Measurements from ENCODE around the gene SLC35G4.

Gene SLC35G4

DNA sequence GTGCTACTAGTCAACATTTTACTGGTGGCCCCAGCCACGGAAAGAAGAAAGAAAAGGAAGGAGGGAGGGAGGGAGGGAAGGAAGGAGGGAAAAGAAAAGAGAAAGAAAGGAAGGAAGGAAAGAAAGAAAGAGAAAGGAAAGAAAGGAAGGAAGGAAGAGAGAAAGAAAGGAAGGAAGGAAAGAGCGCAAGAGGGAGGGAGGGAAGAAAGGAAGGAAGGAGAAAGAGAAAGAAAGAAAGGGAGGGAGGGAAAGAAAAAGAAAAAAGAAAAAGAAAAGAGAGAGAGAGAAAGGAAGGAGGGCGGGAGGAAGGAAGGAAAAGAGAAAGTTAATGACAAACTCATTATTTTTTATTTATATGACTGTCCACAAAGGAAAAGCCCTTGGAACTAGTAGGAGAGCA is 34.9 kb upstream of the SLC35G4 start:
- H3K4me2 ChIP-seq (ENCODE audit: low read length) = no peak overlapping the region
- no peaks in the 10 kb centered on the region for H4K20me1 ChIP-seq (ENCODE audit: insufficient read depth, low read length)
- no peaks in the 10 kb centered on the region for H3K79me2 ChIP-seq (ENCODE audit: low read length)
- no peaks in the 10 kb centered on the region for H3K9me3 ChIP-seq (ENCODE audit: insufficient read depth, low read length)
- H3K4me3 ChIP-seq (ENCODE audit: low read length) = no peak overlapping the region
- peaks cover 3% of the 10 kb centered on the region; the same call in 1 of the 2 replicates for H3K27me3 ChIP-seq (ENCODE audit: low read depth, low read length)
- TF ChIP-seq EZH2phosphoT487 (IDR thresholded peaks at IDR 0.05; ENCODE audit: low read depth) = no peak
- TF ChIP-seq CTCF (IDR thresholded peaks at IDR 0.05; ENCODE audit: low read depth, low read length) = no peak
- no peak overlapping the region for H3K27ac ChIP-seq (ENCODE audit: low read length)
- H3K36me3 ChIP-seq (replicated peaks; ENCODE audit: low read depth, low read length) = no peaks in the 10 kb centered on the region
- no peaks in the 10 kb centered on the region for H3K4me1 ChIP-seq (ENCODE audit: low read length)
- H3K9ac ChIP-seq (ENCODE audit: low read length) = no peak overlapping the region
- no peak overlapping the region for H2AFZ ChIP-seq (ENCODE audit: low read depth, low read length)

GRCh38 chr18:11577271-11578112 is 31.9 kb upstream of the SLC35G4 start:
- Histone ChIP-seq H3K9me3 (ENCODE audit: insufficient read depth, low read length) (no peaks in the 10 kb centered on the region), H3K27ac (ENCODE audit: low read length) (no peak overlapping the region), H3K9ac (ENCODE audit: low read length) (no peak overlapping the region), H2AFZ (ENCODE audit: low read depth, low read length) (no peak overlapping the region), H3K4me2 (ENCODE audit: low read length) (no peak overlapping the region), H4K20me1 (ENCODE audit: insufficient read depth, low read length) (no peaks in the 10 kb centered on the region), H3K4me3 (ENCODE audit: low read length) (no peak overlapping the region), H3K27me3 (ENCODE audit: low read depth, low read length) (0 out of 2 replicates have a peak, but pooled peaks cover 3% of the 10 kb centered on the region), H3K4me1 (ENCODE audit: low read length) (no peaks in the 10 kb centered on the region), H3K36me3 (replicated peaks; ENCODE audit: low read depth, low read length) (no peaks in the 10 kb centered on the region), H3K79me2 (ENCODE audit: low read length) (no peaks in the 10 kb centered on the region)
- no peak for TF ChIP-seq EZH2phosphoT487 (IDR thresholded peaks at IDR 0.05; ENCODE audit: low read depth)

DNA sequence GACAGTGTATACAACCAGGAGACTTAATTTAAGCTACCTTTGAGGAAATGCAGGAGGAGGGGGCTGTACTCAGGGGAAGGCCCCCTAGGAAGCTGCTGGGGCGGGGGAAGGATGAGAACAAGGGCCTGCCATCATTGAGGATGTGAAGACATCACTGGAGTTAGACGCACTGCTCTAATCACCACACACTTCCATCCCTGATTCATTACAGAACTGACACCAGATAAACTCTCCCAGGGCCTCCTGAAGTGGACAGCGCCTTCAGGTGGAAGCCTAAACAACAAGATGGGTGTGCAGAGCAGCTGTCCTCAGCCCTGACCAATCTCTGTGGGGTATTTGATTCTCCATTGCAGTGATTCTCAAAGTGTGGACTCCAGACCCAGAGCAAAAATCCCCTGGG is 30.6 kb upstream of the SLC35G4 start:
- Histone ChIP-seq H4K20me1 (ENCODE audit: insufficient read depth, low read length) (no peaks in the 10 kb centered on the region), H3K9me3 (ENCODE audit: insufficient read depth, low read length) (no peaks in the 10 kb centered on the region), H3K4me2 (ENCODE audit: low read length) (no peak overlapping the region), H3K36me3 (replicated peaks; ENCODE audit: low read depth, low read length) (no peaks in the 10 kb centered on the region), H3K27me3 (ENCODE audit: low read depth, low read length) (no peaks in the 10 kb centered on the region), H3K79me2 (ENCODE audit: low read length) (no peaks in the 10 kb centered on the region), H3K4me3 (ENCODE audit: low read length) (no peak overlapping the region), H3K27ac (ENCODE audit: low read length) (no peak overlapping the region), H2AFZ (ENCODE audit: low read depth, low read length) (no peak overlapping the region), H3K9ac (ENCODE audit: low read length) (no peak overlapping the region), H3K4me1 (ENCODE audit: low read length) (no peaks in the 10 kb centered on the region)
- TF ChIP-seq EZH2phosphoT487 (IDR thresholded peaks at IDR 0.05; ENCODE audit: low read depth) (no peak), CTCF (IDR thresholded peaks at IDR 0.05; ENCODE audit: low read depth, low read length) (no peak)

- no peak overlapping the region for H3K4me2 ChIP-seq (ENCODE audit: low read length)
- no peaks in the 10 kb centered on the region for H3K36me3 ChIP-seq (replicated peaks; ENCODE audit: low read depth, low read length)
- no peak for TF ChIP-seq EZH2phosphoT487 (IDR thresholded peaks at IDR 0.05; ENCODE audit: low read depth)
- TF ChIP-seq CTCF (IDR thresholded peaks at IDR 0.05; ENCODE audit: low read depth, low read length) = no peak
- no peaks in the 10 kb centered on the region for H3K27me3 ChIP-seq (ENCODE audit: low read depth, low read length)
- no peaks in the 10 kb centered on the region for H4K20me1 ChIP-seq (ENCODE audit: insufficient read depth, low read length)
- no peak overlapping the region for H3K4me3 ChIP-seq (ENCODE audit: low read length)
- H3K79me2 ChIP-seq (ENCODE audit: low read length) = no peaks in the 10 kb centered on the region
- H3K9me3 ChIP-seq (ENCODE audit: insufficient read depth, low read length) = no peaks in the 10 kb centered on the region
- no peaks in the 10 kb centered on the region for H3K4me1 ChIP-seq (ENCODE audit: low read length)
- H3K27ac ChIP-seq (ENCODE audit: low read length) = no peak overlapping the region
- no peak overlapping the region for H3K9ac ChIP-seq (ENCODE audit: low read length)
- no peak overlapping the region for H2AFZ ChIP-seq (ENCODE audit: low read depth, low read length)
Observed at GRCh38 chr18:11579916-11580315, 29.5 kb upstream of the SLC35G4 start.
